ENCODE data around the gene NFKBIE. TPM values are rescaled to one million over a fixed set of nuclear protein-coding genes. Genes with fewer than 3 reads are reported as not detected.

Gene NFKBIE
- total RNA-seq, 1 donor from 2014 or later, result 9.1 TPM

DNA sequence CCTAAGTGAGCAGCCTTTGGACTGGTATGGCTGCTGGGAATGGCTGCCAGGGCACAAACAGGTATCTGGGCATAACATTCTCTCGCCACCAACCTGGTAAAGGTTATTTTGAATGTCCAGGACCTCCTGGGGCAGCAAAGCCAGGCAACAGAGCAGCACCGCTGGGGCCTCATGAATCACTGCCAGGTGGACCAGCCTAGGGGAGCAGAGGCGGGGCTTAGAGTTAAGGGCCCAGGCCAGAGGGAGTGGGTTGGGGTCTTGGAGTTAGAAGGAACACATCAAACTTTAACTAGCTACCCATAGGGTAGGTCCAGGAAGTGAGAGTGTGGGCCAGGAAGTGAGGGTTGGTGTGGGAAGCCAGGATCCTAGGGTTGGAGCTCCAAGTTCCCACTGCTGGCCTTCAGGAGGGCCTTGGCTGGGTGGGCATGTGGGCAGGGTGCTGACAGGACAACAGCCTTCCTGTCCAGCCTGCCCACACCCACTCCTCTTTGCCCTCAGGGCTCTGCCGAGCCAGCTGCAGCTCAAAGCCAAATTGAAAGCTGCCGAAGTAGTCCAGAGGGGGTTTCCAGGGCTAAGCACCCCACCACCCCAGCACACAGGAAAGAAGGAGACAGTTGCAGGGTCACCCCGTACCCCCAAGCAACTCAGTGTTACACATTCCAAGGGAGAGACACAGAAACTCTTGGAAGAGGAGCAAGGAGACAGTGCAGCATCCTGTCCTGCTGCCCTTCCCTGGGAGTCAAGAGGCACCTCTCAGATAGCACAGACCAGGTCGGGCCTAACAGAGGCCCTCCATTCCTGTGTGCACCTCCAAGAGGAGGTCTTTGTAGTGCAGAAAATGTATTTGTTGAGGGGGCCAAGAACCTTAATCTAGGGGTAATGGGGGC lies 2.6 kb downstream of the NFKBIE start:
- intact Hi-C loops (cut with DNase I), result no loop called here
- DNase-seq (ENCODE audit: low spot score) (no peak), ATAC-seq (no peak)

DNA sequence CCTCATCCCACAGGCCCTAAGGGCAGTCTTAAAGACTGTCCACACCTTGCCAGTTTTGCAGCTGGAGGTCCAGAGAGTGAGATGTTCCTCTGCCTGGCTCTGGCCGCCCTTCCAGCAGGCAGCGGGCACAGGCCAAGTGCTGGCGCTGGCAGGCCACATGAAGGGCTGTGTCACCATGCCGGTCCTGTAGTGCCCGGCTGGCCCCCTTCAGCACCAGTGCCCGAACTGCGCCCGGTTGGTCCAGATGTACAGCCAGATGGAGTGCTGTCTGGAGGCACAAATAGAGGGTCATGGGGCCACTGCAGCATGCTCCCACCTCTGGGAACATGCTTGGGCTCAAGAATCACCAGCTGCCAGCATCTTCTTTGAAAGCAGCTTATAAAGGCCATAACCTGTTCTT lies 3.8 kb downstream of the NFKBIE start:
- DNase-seq (ENCODE audit: low spot score) (no peak), ATAC-seq (no peak)
- intact Hi-C loops (cut with DNase I), result no loop called here

DNA sequence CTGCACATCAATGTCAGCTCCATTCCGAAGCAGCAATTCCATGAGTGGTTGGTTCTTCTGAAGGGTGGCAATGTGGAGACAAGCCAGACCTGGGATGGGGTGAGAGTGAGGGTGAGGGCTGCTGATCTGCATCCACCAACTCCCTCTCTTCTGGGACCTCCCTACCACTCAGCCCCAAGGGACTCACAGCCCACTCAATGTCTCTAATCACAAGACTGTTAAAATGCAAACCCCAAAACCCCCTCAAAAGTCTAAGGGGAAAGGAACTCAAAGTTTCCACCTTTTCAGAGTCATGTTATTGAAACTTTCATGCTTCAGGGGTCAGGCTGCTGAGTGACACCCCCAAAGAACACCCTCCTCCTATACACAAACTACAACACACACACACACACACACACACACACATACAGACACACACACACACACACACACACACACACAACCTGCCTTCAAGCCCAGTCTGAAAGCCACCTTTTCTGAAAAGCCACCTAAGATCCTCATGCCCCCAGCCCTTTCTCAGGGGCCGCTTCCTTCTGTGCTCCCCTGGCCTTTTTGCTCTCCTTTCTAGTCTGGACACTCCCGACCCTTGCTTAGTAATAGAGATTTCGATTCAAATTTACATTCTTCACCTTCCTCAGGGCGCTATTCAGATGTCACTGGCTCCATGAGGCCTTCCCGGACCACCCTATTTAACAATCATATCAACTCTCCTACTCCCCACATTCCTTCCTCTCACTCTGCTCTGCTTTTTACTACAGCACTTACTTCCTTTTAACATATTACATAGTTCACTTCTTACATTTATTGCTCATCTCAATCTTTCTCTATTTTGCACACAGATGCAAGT lies 4.7 kb downstream of the NFKBIE start:
- DNase-seq (ENCODE audit: low spot score), result no peak
- ATAC-seq, result no peak
- intact Hi-C loops (cut with DNase I), result no loop called here

DNA sequence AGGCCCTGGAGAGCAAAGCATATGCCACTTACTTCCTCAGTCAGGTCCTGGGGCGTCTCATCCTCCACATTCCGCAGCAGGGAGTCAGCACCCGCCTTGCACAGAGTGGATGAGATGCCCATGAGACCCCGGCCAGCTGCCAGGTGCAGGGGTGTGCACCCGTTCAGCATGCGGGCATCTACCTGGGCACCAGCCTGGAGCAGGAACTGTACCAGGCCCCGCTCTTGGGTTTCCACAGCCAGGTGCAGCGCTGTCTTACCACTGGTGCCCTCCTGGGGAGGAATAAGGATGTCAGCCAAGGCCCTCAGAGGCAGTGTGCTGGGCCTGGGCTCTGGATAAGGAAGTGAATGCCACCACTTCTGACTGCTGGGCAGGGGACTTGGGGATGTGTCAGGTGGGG lies 5.3 kb downstream of the NFKBIE start:
- no peak for ATAC-seq
- no peak for DNase-seq (ENCODE audit: low spot score)
- intact Hi-C loops (cut with DNase I), result no loop called here

DNA sequence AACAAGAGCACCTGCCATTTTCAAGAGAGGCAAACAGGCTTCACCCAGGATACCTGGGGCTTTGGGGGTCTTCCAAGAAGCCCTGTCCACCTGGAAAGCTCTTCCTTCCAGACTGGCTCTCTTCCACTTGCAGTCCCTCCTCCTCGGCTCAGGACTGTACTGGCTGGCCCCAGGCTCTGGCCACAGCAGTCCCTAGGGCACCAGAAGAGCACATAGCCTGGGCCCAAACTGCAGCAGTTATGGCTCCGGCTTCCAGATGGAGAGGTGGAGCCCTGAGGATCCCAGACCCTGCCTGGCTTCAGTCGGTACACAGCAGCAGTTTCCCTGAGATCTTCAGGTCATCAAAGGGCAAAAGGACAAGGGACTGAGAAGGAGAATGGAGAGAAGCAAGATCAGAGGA lies 6.4 kb downstream of the NFKBIE start:
- ATAC-seq (no peak), DNase-seq (ENCODE audit: low spot score) (no peak)
- intact Hi-C loops (cut with DNase I), result no loop called here

DNA sequence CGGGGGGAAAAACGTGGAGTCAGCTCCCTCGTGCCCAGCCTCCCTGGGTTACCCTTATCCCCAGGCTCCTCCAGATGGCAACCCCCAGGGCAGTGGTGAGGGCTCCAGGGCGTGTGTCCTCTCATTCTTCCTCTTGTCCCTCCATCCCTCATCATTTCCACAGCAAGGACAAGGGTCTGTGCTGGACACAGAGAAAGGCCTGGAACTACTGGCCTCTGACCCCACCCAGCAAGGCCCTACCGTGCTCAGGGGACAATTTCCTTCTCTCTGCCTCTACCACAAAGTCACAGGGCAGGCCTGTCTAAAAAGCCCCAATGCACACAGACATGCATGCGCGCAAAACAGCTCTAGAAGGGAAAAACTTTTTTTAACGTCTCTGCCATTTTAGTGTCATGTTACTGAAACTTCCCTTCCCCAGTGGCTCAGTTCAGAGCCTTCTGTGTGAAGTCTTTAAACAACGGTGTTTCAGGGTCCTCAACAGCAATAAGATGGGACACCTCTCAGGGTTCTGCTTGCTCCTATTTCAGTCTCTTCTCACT lies 7.0 kb downstream of the NFKBIE start:
- DNase-seq (ENCODE audit: low spot score), result no peak
- intact Hi-C loops (cut with DNase I), result no loop called here
- no peak for ATAC-seq

DNA sequence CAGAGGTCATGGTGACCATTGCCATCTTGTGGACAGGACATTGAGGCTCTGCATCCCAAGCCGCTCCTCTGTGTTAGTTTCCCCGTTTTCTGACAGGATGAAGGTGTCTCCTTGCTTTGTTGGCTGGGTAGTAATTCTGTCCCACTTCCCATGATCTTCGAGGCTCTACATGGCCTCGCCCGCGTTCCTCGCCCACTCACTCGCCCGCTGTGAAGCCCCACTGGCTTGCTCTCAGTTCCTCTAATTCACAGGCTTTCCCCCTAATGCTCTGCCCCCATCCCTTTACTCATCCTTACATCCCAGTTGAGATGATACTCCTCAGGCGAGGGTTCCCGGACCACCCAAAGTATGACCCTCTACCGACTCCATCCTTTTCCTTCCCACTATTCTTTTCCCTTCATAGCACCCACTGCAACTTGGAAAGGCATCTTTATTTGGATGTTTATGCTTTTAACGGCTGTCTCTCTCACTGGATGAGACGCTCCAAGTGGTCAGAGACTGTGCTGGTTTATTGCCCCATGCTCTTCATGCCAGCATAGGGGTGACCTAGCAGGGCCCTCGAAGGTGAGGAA lies 7.5 kb downstream of the NFKBIE start:
- intact Hi-C loops (cut with DNase I), result no loop called here
- ATAC-seq (no peak), DNase-seq (ENCODE audit: low spot score) (no peak)

DNA sequence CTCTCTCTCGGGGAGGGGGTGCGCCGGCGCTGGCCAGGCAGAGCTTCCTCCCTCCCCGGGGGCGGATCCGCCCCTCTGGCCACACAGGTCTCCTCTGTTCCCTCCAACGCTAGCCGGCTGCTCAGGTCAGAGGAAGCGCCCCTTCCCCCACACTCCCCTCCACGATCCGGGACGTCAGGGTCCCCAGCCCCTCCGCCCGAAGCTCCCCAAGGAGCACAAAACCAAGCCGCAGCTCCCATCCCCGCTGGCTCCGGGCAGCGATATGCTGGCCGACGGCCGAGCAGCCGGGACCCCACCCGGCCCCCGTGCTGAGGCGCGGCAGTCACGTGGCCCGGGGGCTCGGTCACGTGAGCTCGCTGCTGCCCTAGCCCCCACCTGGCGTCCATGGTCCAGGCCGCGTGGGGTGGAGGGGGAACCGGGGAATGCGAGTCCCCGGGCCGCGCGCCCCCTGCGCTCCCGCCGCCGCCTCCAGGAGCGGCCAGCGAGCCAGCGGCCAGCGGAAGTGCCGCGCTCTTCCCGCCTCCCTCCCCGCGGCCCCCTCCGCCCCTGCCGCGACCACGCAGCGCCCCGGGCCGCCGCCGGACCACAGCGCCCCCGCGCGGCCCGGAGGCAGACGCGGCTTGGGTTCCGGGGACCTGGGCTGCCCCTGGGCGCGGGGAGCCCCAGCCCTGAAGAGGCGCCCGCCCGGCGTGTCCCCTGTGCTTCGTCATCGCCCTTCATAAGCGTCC lies 8.2 kb downstream of the NFKBIE start, which contains the start of gene SLC35B2:
TSS of gene SLC35B2 (minus strand) at position 504 of the 728 bp plus-strand sequence. CDS start at position 386, 118 bp downstream.
- DNase-seq (ENCODE audit: low spot score), result peak; percentile 90
- intact Hi-C loops (cut with DNase I), result no loop called here
- ATAC-seq, result peak; percentile 89

DNA sequence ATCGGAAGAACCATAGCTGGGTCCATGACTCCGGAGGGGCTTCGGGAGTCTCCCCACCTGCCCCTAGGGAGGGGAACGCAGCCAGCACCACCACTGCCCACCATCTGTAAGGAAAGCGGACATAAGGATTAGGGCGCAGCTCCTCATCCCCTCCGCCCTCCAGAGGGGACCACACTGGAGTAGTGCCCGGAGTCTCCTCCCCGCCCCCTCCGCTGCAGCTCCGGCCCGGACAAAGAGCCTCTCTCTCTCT lies 8.7 kb downstream of the NFKBIE start:
- DNase-seq (ENCODE audit: low spot score) (no peak), ATAC-seq (no peak)
- intact Hi-C loops (cut with DNase I), result no loop called here

DNA sequence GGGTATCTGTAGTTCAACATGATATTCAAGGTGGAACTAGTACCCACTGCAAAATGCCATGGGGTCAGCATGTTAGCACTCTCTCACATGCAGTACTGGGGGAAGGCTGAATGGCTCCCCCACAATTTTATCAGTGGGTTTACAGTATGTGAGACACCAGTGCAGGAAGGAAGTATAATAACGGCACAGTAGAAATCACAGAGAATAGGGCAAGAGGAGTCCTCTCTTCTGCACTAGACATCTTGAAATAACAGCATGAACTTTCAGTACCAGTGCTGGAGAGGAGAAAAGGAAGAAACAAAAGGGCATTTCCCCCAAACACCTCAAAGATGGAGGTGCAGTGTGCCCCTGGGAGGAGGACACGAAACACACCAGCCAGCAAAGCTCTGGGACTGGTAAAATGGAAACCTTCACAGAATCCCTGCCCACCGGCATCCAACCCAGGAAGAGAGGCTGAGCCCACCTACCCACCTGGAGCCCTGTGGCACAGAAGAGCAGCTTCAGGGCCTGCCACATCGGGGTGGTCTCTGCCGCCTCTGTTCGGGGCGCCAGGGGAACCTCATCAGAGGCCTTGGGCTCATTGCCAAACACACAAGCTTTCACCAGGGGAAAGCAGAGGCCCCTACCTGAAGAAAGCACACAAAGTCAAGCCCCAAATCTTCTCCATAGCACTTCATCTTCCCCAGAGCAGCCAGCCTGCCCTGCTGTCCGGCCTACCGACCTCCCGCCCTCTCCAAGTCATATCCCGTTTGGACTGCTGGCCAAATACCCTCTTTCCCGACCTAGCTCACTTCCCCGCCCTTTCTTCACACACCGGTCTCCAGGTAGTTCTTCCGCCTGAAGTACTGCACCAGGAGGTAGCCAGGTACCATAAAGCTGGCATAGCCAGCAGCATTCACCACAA lies 9.2 kb downstream of the NFKBIE start:
- intact Hi-C loops (cut with DNase I), result no loop called here
- ATAC-seq, result peak; percentile 25
- no peak for DNase-seq (ENCODE audit: low spot score)

DNA sequence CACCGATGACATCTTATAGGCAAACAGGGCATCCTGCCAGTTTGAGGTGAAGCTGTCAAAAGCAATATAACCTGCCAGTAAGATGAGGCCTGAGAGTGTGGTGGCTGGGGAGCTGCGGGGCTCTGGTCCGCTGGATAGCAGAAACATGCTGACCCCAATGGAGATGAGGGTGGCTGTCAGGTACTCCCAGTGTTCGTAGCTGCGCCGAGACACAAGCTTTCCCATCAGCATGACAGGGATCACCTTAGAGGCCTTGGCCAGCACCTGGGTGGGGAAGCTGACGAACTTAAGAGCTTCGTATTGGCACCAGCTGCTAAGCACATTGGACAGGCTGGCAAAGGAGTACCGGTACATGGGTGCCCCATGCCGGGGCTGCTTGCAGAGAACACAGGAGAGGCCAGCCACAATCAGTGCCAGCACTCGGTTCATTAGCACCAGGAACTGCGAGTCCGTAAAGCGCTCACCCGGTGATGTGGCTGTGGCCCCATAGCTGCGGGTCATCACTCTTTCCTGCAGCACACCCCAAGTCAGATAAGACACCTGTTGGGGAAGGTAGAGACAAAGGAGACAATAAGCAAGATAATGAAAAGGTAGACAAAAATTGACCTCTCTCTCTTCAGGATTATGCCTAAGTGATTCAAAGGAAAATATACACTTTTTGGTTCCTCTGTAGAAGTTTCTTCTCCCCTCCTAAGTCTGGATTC lies 10.1 kb downstream of the NFKBIE start:
- DNase-seq (ENCODE audit: low spot score) (no peak), ATAC-seq (no peak)
- intact Hi-C loops (cut with DNase I), result no loop called here

DNA sequence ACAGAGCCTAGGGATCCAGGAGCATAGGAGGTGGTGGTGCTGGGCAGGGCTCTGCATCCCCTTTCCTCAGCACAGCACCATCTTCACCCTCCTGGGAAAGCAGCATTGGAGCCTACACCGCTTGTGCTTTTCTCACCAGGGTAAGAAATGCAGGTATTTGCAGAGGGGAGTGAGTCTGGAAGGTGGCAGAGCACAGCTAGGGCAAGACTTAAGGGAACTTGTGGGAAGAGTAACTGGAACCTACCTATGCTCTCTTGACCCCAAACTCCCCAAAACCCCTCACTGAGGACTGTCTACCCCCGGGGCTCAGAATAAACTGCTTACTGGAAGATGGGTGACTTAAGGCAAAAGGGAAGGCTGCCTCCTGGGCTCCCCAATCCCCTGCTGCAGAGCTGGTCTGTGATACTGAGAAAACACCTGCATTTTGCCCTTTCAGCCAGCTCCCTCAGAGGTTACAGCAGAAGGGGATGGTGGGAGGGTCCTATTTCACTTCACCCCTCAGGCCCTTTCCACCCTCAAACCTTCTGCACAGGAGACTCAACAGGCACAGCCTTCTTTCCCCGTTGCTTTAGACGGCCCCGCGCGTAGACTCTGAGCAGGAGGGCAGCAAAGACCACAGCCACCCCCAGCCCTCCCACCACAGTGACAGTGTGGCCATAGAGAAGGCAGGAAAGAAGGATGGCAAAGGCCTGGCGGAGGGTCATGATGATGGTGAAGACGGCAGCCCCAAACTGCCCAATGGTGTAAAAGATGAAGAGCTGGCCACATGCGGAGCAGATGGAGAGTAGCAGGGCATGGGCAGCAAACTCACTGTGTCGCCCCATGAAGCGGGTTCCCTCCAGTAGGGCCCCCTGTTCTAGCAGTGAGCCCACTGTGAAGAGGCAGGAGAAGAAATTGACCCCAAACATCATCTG lies 10.9 kb downstream of the NFKBIE start:
- no peak for DNase-seq (ENCODE audit: low spot score)
- intact Hi-C loops (cut with DNase I), result no loop called here
- no peak for ATAC-seq

DNA sequence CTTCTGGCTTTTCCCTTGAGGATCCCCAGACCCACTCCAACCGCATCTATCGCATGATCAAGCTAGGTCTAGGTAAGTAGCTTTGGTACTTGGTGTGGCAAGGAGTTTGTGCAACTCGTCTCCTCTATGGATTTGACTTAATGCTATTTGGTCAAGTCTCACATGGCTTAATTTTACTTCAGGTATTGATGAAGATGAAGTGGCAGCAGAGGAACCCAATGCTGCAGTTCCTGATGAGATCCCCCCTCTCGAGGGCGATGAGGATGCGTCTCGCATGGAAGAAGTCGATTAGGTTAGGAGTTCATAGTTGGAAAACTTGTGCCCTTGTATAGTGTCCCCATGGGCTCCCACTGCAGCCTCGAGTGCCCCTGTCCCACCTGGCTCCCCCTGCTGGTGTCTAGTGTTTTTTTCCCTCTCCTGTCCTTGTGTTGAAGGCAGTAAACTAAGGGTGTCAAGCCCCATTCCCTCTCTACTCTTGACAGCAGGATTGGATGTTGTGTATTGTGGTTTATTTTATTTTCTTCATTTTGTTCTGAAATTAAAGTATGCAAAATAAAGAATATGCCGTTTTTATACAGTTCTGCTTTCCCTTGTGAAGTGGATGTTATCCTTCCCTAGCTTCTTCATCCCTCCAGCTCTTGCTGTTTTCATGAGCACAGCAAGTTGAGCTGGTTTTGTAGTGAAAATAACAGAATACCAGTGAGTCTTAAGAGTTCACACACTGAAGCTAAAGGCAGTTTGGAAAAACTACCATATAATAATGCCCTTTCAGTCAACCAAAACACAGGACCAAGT lies 11.8 kb downstream of the NFKBIE start:
- intact Hi-C loops (cut with DNase I), result no loop called here
- DNase-seq (ENCODE audit: low spot score), result peak; percentile 61
- no peak for ATAC-seq

DNA sequence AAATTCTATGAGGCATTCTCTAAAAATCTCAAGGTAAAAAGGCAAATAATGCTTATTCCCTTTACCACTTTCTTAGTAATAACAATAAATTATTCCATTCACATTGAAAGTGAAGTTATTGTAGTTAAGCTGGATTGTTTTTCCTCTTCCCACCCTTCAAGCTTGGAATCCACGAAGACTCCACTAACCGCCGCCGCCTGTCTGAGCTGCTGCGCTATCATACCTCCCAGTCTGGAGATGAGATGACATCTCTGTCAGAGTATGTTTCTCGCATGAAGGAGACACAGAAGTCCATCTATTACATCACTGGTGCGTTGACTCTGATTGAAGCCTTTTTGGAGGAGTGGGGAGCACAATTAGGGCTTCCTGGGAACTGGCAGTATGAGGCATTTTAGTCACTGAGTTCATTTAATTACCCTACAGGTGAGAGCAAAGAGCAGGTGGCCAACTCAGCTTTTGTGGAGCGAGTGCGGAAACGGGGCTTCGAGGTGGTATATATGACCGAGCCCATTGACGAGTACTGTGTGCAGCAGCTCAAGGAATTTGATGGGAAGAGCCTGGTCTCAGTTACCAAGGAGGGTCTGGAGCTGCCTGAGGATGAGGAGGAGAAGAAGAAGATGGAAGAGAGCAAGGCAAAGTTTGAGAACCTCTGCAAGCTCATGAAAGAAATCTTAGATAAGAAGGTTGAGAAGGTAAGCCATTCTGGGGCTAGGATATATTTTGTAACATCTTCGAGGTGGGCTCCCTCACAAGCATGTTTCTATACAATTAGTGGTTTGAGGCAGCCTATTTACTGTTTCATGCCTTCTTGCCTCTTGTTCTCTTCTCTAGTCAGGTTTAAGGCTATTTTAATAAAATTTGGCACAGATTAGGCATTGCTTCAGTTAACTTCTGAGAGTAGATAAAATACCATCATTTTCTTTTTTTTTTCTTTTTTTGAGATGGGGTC lies 13.5 kb downstream of the NFKBIE start:
- intact Hi-C loops (cut with DNase I), result no loop called here
- ATAC-seq (no peak), DNase-seq (ENCODE audit: low spot score) (no peak)

DNA sequence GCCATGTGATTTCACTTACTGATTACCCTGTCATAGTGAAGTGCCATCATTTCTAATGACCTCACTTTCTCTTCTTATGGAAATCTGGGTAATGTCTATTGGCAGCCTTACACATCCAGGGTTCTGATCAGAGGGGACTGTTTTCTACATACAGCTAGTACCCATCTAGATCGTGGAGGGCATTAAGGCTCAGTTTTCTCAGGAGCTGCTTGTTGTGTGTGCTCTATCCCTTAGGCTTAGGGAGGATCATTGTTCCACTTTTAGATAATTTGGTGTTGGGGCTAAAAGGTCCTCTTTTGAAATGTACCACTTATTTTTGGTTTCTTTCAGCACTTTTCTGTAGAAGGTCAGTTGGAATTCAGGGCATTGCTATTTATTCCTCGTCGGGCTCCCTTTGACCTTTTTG lies 14.6 kb downstream of the NFKBIE start:
- intact Hi-C loops (cut with DNase I), result no loop called here
- DNase-seq (ENCODE audit: low spot score) (no peak), ATAC-seq (no peak)

All from sciatic nerve (tissue), 2 donors.